PC-3 (cell line): ENCODE data around the gene WWP2. TPM values are rescaled to one million over a fixed set of nuclear protein-coding genes. Genes with fewer than 3 reads are reported as not detected.
"Not testable (repeated sequence)": the region's sequence is repeated elsewhere in the genome, so short reads cannot be mapped to it uniquely, and the experiment has no call there.

ENCODE experiments used
- ATAC-seq: fragments of 200-7000 bp; cut with Tn5 transposase; 2 replicates; pipeline ENCODE4 v1.9.1; 2020; ENCODE audit warnings: mild to moderate bottlenecking, moderate library complexity
- BruUV-seq: library from RNA; stranded (reverse); fragments of 400-500 nt; replicated peaks from 2 replicates; lab custom pipeline; 2021; lab: Mats Ljungman, UMichigan
- CTCF ChIA-PET: fragments of 300-600 bp; sonication (Branson Sonifier 250); formaldehyde crosslinking; loops from one replicate; lab custom pipeline; 2022; ENCODE audit warnings: antibody characterized with exemption; lab: Charles Lee
- POLR2A ChIA-PET: fragments of 300-600 bp; sonication (Branson Sonifier 250); formaldehyde crosslinking; loops from one replicate; lab custom pipeline; 2022; ENCODE audit warnings: antibody characterized with exemption; ENCODE audit not compliant: unreplicated experiment; lab: Charles Lee
- DNase-seq: peaks from one replicate; pipeline ENCODE4 v3.0.0-alpha.2; 2015
- H2AFZ ChIP-seq: fragments of 300-600 bp; sonication (generic); 2 replicates; pipeline ENCODE4 v1.6.0; 2016; ENCODE audit warnings: antibody characterized with exemption, low read length
- H3F3A ChIP-seq: fragments of 300-600 bp; sonication (generic); one replicate; pipeline ENCODE4 v1.6.0; 2017; ENCODE audit warnings: antibody characterized with exemption, low read length, control low read depth, mild to moderate bottlenecking; ENCODE audit not compliant: unreplicated experiment
- H3K27ac ChIP-seq: fragments of 300-600 bp; sonication (generic); 2 replicates; pipeline ENCODE4 v1.5.1; 2016; ENCODE audit warnings: mild to moderate bottlenecking, low read length
- H3K27me3 ChIP-seq: fragments of 300-600 bp; sonication (generic); 2 replicates; pipeline ENCODE4 v1.6.1; 2016; ENCODE audit warnings: low read length, mixed read lengths
- H3K36me3 ChIP-seq: fragments of 300-600 bp; sonication (generic); 2 replicates; pipeline ENCODE4 v1.6.1; 2016; ENCODE audit warnings: low read depth, mixed run types, low read length, mixed read lengths
- H3K4me1 ChIP-seq: fragments of 300-600 bp; sonication (generic); 2 replicates; pipeline ENCODE4 v1.5.1; 2016; ENCODE audit warnings: low read length; ENCODE audit not compliant: insufficient read depth
- H3K4me2 ChIP-seq: fragments of 300-600 bp; sonication (generic); 2 replicates; pipeline ENCODE4 v1.6.0; 2016; ENCODE audit warnings: low read length
- H3K4me3 ChIP-seq: fragments of 300-600 bp; sonication (generic); 2 replicates; pipeline ENCODE4 v1.5.1; 2016; ENCODE audit warnings: mild to moderate bottlenecking, low read length, mixed read lengths
- H3K79me2 ChIP-seq: fragments of 300-600 bp; sonication (generic); 2 replicates; pipeline ENCODE4 v1.6.1; 2017; ENCODE audit warnings: low read length, mixed read lengths
- H3K9ac ChIP-seq: fragments of 300-600 bp; sonication (generic); 2 replicates; pipeline ENCODE4 v1.6.0; 2016; ENCODE audit warnings: mild to moderate bottlenecking, low read length
- H3K9me2 ChIP-seq: fragments of 300-600 bp; sonication (generic); replicated peaks from 2 replicates; pipeline ENCODE4 v1.6.1; 2016; ENCODE audit warnings: mixed run types, low read length, mixed read lengths
- H3K9me3 ChIP-seq: fragments of 300-600 bp; sonication (generic); 2 replicates; pipeline ENCODE4 v1.6.1; 2016; ENCODE audit warnings: low read length, mixed read lengths
- H4K20me1 ChIP-seq: fragments of 300-600 bp; sonication (generic); 2 replicates; pipeline ENCODE4 v1.6.1; 2016; ENCODE audit warnings: low read length, mixed read lengths
- intact Hi-C: fragments of 100-400 bp; cut with micrococcal nuclease; formaldehyde crosslinking; loops from 2 replicates; pipeline ENCODE4 v1.9.0; 2023
- total RNA-seq: library from RNA; depleted of rRNA; stranded (reverse); fragments of >200 nt; gene quantifications from 2 replicates; pipeline ENCODE4 v1.2.3, GENCODE V29; 2014

The WWP2 gene
- total RNA-seq, 1 experiment from 2014 or later: 15.8 TPM

DNA sequence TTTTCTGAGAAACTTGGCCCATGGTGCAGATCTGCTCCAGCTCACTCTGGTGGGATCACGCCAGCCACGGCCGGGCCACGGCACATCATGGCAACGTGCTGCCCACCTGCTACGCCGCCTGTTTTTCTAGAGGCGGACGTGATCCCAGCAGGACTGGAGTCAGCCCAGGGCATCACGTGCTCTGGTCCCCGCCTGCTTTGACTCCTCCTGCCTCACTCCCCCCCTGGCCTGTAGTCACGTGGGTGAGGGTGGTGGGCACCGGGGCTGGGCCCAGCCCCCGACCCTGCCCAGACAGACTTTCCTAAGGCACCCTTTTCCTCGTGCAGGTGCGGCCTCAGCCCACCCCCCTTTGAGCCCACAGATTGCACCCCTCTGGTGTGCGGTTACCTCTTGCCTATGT is 188.3 kb downstream of the WWP2 start:
- BruUV-seq: not testable (repeated sequence)

DNA sequence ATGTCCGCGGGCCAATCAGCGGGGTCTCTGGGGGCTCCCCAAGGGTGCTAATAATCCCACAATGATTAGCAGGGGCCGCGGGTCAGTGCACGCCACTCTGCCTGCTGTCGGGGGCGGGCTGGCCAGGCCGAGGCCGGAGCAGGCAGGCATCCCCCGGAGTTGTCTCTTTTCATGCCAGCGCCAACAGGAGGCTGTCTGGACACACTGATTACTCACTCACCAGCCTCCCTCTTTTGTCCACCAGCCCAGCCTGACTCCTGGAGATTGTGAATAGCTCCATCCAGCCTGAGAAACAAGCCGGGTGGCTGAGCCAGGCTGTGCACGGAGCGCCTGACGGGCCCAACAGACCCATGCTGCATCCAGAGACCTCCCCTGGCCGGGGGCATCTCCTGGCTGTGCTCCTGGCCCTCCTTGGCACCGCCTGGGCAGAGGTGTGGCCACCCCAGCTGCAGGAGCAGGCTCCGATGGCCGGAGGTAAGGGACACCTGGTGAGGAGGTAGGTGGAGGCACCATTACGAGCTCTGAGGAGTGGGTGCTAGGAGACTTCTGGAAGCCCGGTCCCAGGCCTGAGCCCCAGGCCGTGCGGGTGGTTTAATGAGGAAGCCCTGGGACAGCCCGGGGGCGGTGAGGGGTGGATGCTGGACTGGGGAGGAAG is 189.0 kb downstream of the WWP2 start, which contains the start of gene CLEC18A:
Gene CLEC18A (plus strand): TSS at position 318 of the 655 bp plus-strand sequence. CDS start 33 bp downstream, at position 351.
- H3K4me3 ChIP-seq, H3K4me2 ChIP-seq, BruUV-seq, H3K9ac ChIP-seq, H3F3A ChIP-seq, POLR2A ChIA-PET, H3K36me3 ChIP-seq, H3K9me2 ChIP-seq, H3K27ac ChIP-seq, intact Hi-C loops, H2AFZ ChIP-seq, H3K79me2 ChIP-seq, H3K9me3 ChIP-seq, H3K4me1 ChIP-seq, DNase-seq, H4K20me1 ChIP-seq, CTCF ChIA-PET, H3K27me3 ChIP-seq: not testable (repeated sequence)
- ATAC-seq: peak; percentile 66

More for the DNA sequence above, 188.3 kb downstream of the WWP2 start:
- H3K79me2 ChIP-seq, intact Hi-C loops, H3K9ac ChIP-seq, H3K36me3 ChIP-seq, H3K27ac ChIP-seq, DNase-seq, H3K9me2 ChIP-seq, CTCF ChIA-PET, H3K4me2 ChIP-seq, H3K4me3 ChIP-seq, H3K27me3 ChIP-seq, H3K4me1 ChIP-seq, ATAC-seq, H3K9me3 ChIP-seq, H3F3A ChIP-seq, H4K20me1 ChIP-seq, POLR2A ChIA-PET, H2AFZ ChIP-seq: not testable (repeated sequence)

DNA sequence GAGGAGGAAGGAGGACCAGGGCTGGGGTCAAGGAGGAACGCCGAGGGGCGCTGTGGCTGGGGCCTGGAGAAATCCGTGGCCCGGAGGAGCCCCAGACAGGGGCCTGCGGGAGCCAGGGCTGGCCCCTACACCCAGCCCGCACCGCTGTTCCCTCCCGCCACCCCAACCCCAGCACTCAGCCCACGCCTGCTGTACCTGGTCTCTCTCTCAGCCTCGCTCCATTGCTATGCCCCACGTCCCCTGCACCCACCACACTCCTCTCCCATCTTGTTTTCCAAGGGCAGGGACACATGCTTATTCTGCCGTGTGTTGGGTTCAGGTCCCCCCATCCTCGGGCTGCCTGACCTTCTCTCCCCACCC is 189.5 kb downstream of the WWP2 start:
- not testable (repeated sequence) for DNase-seq, H3K4me3 ChIP-seq, BruUV-seq

DNA sequence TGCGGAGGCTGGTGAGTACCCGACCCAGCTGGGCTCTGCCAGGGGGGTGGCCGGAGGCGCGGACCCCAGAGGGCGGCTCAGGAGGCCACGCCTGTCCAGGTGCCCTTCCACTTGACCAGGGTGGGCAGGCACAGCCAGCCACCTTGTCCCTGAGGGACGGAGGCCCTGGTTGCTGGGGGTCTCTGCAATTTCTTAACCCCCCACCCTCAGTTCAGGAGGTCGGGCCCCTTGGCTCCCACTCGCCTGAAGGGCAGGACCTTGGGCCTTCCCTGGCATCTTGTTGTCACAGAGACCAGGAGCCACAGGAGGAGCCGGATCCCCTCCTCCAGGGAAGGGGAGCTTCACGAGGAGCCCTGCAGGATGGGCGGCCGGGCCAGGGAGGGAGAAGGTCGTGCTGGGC is 190.0 kb downstream of the WWP2 start:
- H3K9me2 ChIP-seq, ATAC-seq: not testable (repeated sequence)

More for the DNA sequence above, 189.5 kb downstream of the WWP2 start:
- H3K9ac ChIP-seq, H3K79me2 ChIP-seq, H3K9me2 ChIP-seq, H3F3A ChIP-seq, POLR2A ChIA-PET, H3K27me3 ChIP-seq, H4K20me1 ChIP-seq, H2AFZ ChIP-seq, H3K9me3 ChIP-seq, intact Hi-C loops, H3K27ac ChIP-seq, CTCF ChIA-PET, H3K4me1 ChIP-seq, H3K4me2 ChIP-seq, ATAC-seq, H3K36me3 ChIP-seq: not testable (repeated sequence)

DNA sequence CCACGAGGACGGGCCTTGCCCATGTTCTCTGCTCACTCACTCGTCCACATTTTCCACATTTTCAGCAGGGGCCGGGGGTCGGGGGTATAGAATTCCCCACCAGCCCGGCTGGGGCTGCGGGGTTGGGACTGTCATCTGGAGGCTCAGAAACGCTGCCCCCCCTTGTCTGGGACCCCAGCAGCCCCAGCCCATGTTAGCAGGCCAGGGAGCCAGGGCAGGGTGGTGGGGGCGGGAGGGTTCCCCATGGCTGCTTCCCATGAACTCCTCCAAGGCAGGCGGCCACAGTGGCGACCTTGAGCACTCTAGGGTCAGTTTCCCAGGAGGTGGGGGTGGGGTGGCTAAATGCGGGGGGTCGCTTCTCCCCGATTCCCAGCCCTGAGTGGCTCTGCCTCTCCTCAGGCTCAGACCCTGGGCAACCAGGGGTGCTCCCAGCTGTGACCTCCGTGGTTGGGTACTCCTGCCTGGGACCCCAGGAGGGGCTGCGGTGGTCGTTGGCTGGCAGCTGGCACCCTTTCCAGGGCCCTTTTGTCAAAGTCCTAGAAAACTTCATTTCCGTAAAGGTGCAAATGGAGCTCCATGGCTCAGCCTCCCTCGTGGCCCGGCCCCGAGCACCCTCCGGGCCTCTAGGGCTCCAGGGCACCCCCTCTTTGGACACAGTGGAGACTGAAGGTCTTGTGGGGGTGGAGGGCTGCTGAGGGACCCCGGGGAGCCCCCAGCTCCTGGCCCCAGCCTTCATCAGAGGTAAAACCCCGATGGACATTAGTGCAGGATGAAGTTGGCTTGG is 190.6 kb downstream of the WWP2 start:
- H3K27me3 ChIP-seq, H3K27ac ChIP-seq, H3K4me2 ChIP-seq, BruUV-seq, H3F3A ChIP-seq, H3K4me3 ChIP-seq, CTCF ChIA-PET, DNase-seq, H3K79me2 ChIP-seq, intact Hi-C loops, POLR2A ChIA-PET, H3K4me1 ChIP-seq, H4K20me1 ChIP-seq, ATAC-seq, H3K9ac ChIP-seq, H2AFZ ChIP-seq, H3K9me3 ChIP-seq, H3K9me2 ChIP-seq, H3K36me3 ChIP-seq: not testable (repeated sequence)

More for the DNA sequence above, 190.0 kb downstream of the WWP2 start:
- BruUV-seq, H2AFZ ChIP-seq, H3K27me3 ChIP-seq, H3K27ac ChIP-seq, CTCF ChIA-PET, H3K79me2 ChIP-seq, H4K20me1 ChIP-seq, H3K36me3 ChIP-seq, H3K9me3 ChIP-seq, intact Hi-C loops, H3K4me3 ChIP-seq, H3K9ac ChIP-seq, H3K4me1 ChIP-seq, H3K4me2 ChIP-seq, H3F3A ChIP-seq, DNase-seq, POLR2A ChIA-PET: not testable (repeated sequence)

DNA sequence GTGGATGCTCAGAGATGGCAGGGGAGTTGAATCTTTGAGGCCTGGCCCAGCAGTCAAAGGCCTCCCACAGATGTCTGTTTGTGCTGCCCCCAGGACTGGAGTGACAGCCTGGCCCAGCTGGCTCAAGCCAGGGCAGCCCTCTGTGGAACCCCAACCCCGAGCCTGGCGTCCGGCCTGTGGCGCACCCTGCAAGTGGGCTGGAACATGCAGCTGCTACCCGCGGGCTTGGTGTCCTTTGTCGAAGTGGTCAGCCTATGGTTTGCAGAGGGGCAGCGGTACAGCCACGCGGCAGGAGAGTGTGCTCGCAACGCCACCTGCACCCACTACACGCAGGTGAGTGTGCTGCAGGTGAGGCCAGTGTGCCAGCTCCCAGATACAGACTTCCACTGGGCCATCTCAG is 192.1 kb downstream of the WWP2 start:
- POLR2A ChIA-PET, H3K4me3 ChIP-seq, ATAC-seq, H2AFZ ChIP-seq, H3K9me3 ChIP-seq, H3K27me3 ChIP-seq, H3F3A ChIP-seq, H3K36me3 ChIP-seq, CTCF ChIA-PET, BruUV-seq, H3K9me2 ChIP-seq, H3K79me2 ChIP-seq, H4K20me1 ChIP-seq, DNase-seq, H3K4me1 ChIP-seq, H3K27ac ChIP-seq, H3K4me2 ChIP-seq, intact Hi-C loops, H3K9ac ChIP-seq: not testable (repeated sequence)
